ENCODE measurements around the gene PTPRN2. TPM values are rescaled to one million over a fixed set of nuclear protein-coding genes. Genes with fewer than 3 reads are reported as not detected.
"Not testable (repeated sequence)": the region's sequence is repeated elsewhere in the genome, so short reads cannot be mapped to it uniquely, and the experiment has no call there.

The PTPRN2 gene
- total and polyA plus RNA-seq, 8 donors = 4.9 to 136 (median 46.8) TPM

GRCh38 chr7:157937406-157937805 is 650.2 kb downstream of the PTPRN2 start:
- Histone ChIP-seq H3K27ac (no peak overlapping the region), H3K27me3 (no peaks in the 10 kb centered on the region), H3K4me1 (no peaks in the 10 kb centered on the region), H3K4me3 (no peak overlapping the region), H3K9me3 (peaks cover 0 to 26% (median 0%) of the 10 kb centered on the region in 4 donors), H3K36me3 (no peaks in the 10 kb centered on the region)
- WGBS, 5 donors = 90 to 97% (median 94%) methylated on average over 16 of the region's 16 CpGs
- no peak for DNase-seq
- TF ChIP-seq EP300 (IDR thresholded peaks at IDR 0.05) (no peak), POLR2AphosphoS5 (IDR thresholded peaks at IDR 0.05) (no peak), CTCF (IDR thresholded peaks at IDR 0.05) (no peak), POLR2A (IDR thresholded peaks at IDR 0.05) (no peak)
- intact Hi-C loops (cut with DNase I; ENCODE audit: low total_unique reads) = no loop called here

- TF ChIP-seq EP300 (IDR thresholded peaks at IDR 0.05) (no peak), POLR2AphosphoS5 (IDR thresholded peaks at IDR 0.05) (no peak), POLR2A (IDR thresholded peaks at IDR 0.05) (no peak), CTCF (IDR thresholded peaks at IDR 0.05) (no peak)
- Histone ChIP-seq H3K27ac (no peak overlapping the region), H3K9me3 (peaks cover 0 to 31% (median 0%) of the 10 kb centered on the region in 4 donors), H3K4me3 (no peak overlapping the region), H3K4me1 (no peaks in the 10 kb centered on the region), H3K27me3 (no peaks in the 10 kb centered on the region), H3K36me3 (no peaks in the 10 kb centered on the region)
- WGBS, 5 donors = 81 to 88% (median 85%) methylated on average over 8 of the region's 8 CpGs
- intact Hi-C loops (cut with DNase I; ENCODE audit: low total_unique reads) = no loop called here
- no peak for DNase-seq
These were observed 650.6 kb downstream of the PTPRN2 start for GRCh38 chr7:157936976-157937375.

- 80 to 97% (median 92%) methylated on average over 10 to 11 of the region's 11 CpGs for WGBS, 5 donors
- H3K4me1 ChIP-seq; H3K36me3 ChIP-seq; DNase-seq; H3K4me3 ChIP-seq; intact Hi-C loops (cut with DNase I; ENCODE audit: low total_unique reads); H3K27ac ChIP-seq; H3K27me3 ChIP-seq: not testable (repeated sequence)
- H3K9me3 ChIP-seq = peaks cover 0 to 31% (median 0%) of the 10 kb centered on the region in 4 donors
These were observed 651.9 kb downstream of the PTPRN2 start for GRCh38 chr7:157935721-157936120.

GRCh38 chr7:157933219-157934155 is 654.1 kb downstream of the PTPRN2 start:
- H3K4me1 ChIP-seq; DNase-seq; H3K27ac ChIP-seq; H3K36me3 ChIP-seq; intact Hi-C loops (cut with DNase I; ENCODE audit: low total_unique reads); H3K27me3 ChIP-seq; H3K4me3 ChIP-seq: not testable (repeated sequence)
- H3K9me3 ChIP-seq = peaks cover 0 to 31% (median 0%) of the 10 kb centered on the region in 4 donors
- 88 to 94% (median 89%) methylated on average over 6 of the region's 6 CpGs for WGBS, 5 donors

GRCh38 chr7:157932498-157933218 is 655.0 kb downstream of the PTPRN2 start:
- 67 to 96% (median 88%) methylated on average over 5 of the region's 5 CpGs for WGBS, 5 donors

More at GRCh38 chr7:157932498-157933218, 655.0 kb downstream of the PTPRN2 start:
- intact Hi-C loops (cut with DNase I; ENCODE audit: low total_unique reads) = no loop called here
- TF ChIP-seq POLR2A (IDR thresholded peaks at IDR 0.05) = no peak
- Histone ChIP-seq H3K36me3 (no peaks in the 10 kb centered on the region), H3K27me3 (peaks cover 0 to 3% (median 0%) of the 10 kb centered on the region in 3 donors), H3K4me3 (no peak overlapping the region), H3K9me3 (peaks cover 0 to 31% (median 0%) of the 10 kb centered on the region in 4 donors), H3K4me1 (no peaks in the 10 kb centered on the region), H3K27ac (no peak overlapping the region)
- no peak for DNase-seq
